Gastrocnemius medialis (tissue), 4 donors: ENCODE measurements around the gene MBNL2. TPM values are rescaled to one million over a fixed set of nuclear protein-coding genes. Genes with fewer than 3 reads are reported as not detected.

ENCODE experiments used
- ATAC-seq, 2 donors: fragments of 150-250 bp; one replicate each; pipeline ENCODE4 v1.9.1; 2016
- DNase-seq, 2 donors: peaks; one replicate each; pipeline ENCODE4 v3.0.0-alpha.2; 2019
- H3K27ac ChIP-seq, 4 donors: fragments of 200-600 bp; sonication (generic); 1 replicate in 1 of 4; 2 replicates in 3 of 4; pipeline ENCODE4 v1.5.1; 2016 to 2018; ENCODE audit warnings: mild to moderate bottlenecking in 2 of 4, moderate library complexity in 1 of 4
- H3K27me3 ChIP-seq, 3 donors: fragments of 200-600 bp; sonication (generic) in 2 of 3; 1 replicate in 1 of 3; 2 replicates in 2 of 3; pipeline versions ENCODE4 v1.5.1 to v1.6.0; 2016 to 2019; ENCODE audit warnings: mild to moderate bottlenecking in 1 of 3, moderate library complexity in 1 of 3
- H3K36me3 ChIP-seq, 2 donors: fragments of 200-600 bp; sonication (generic) in 1 of 2; one replicate each; pipeline ENCODE4 v1.5.1; 2017 to 2018
- H3K4me1 ChIP-seq, 2 donors: fragments of 200-600 bp; sonication (generic) in 1 of 2; one replicate each; pipeline ENCODE4 v1.5.1; 2016 to 2017; ENCODE audit warnings: mild to moderate bottlenecking in 2 of 2
- H3K4me3 ChIP-seq, 4 donors: fragments of 200-600 bp; sonication (generic) in 3 of 4; 1 replicate in 1 of 4; 2 replicates in 3 of 4; pipeline ENCODE4 v1.5.1; 2016 to 2019; ENCODE audit warnings: mild to moderate bottlenecking in 2 of 4
- H3K9me3 ChIP-seq, 3 donors: fragments of 200-600 bp; sonication (generic) in 2 of 3; 1 replicate in 1 of 3; 2 replicates in 2 of 3; pipeline ENCODE4 v1.5.1; 2016 to 2019
- POLR2A ChIP-seq, 2 donors: fragments of 450-650 bp; IDR thresholded peaks; one replicate each; pipeline ENCODE4 v1.6.1; 2017; ENCODE audit warnings: antibody characterized with exemption in 2 of 2, mild to moderate bottlenecking in 2 of 2, moderate library complexity in 2 of 2
- in situ Hi-C, 4 donors: fragments of 200-750 bp; cut with MboI; loops; one replicate each; pipeline versions ENCODE4 v1.15.0 to v1.8.0; 2017; ENCODE audit warnings: low sequenced_read_pairs in 4 of 4
- intact Hi-C: fragments of 100-400 bp; cut with DNase I; formaldehyde crosslinking; loops from one replicate; pipeline ENCODE4 v1.15.1; 2023; ENCODE audit warnings: low total_unique reads
- total RNA-seq, 4 donors: library from RNA; depleted of rRNA; stranded (reverse); fragments of >200 nt; gene quantifications; one replicate each; pipeline versions ENCODE4 v1.1.0 to v1.2.3, GENCODE V29; 2016
- TF ChIP-seq, protein P1 (sequence below), 5 experiments: fragments of 450-650 bp in 3 of 5; fragments of 200-600 bp in 2 of 5; sonication (generic) in 2 of 5; IDR thresholded peaks in 4 of 5; conservative IDR thresholded peaks in 1 of 5; 1 replicate in 4 of 5; 2 replicates in 1 of 5; pipeline ENCODE4 v1.5.1; 2016 to 2019; ENCODE audit warnings: antibody characterized with exemption in 5 of 5, mild to moderate bottlenecking in 3 of 5, moderate library complexity in 3 of 5

The MBNL2 gene
- total RNA-seq, 4 donors from 2014 or later = 47.9 to 92.0 (median 71.3) TPM

- peak overlapping the region; percentile 33 to 87 (median 40) for H3K27ac ChIP-seq
- DNase-seq (no peak), ATAC-seq (no peak)
- H3K27me3 ChIP-seq = no peaks in the 10 kb centered on the region
- H3K36me3 ChIP-seq = no peaks in the 10 kb centered on the region
- in situ Hi-C loops (no loop called here), intact Hi-C loops (loop anchor here (10.0 kb wide), 1 partner anchor 182 kb away; the partner anchor contains the start of gene RAP2A)
- H3K4me3 ChIP-seq = no peak overlapping the region
- H3K4me1 ChIP-seq = peaks cover 87 to 94% of the 10 kb centered on the region in 2 donors
- TF ChIP-seq, protein P1, sequence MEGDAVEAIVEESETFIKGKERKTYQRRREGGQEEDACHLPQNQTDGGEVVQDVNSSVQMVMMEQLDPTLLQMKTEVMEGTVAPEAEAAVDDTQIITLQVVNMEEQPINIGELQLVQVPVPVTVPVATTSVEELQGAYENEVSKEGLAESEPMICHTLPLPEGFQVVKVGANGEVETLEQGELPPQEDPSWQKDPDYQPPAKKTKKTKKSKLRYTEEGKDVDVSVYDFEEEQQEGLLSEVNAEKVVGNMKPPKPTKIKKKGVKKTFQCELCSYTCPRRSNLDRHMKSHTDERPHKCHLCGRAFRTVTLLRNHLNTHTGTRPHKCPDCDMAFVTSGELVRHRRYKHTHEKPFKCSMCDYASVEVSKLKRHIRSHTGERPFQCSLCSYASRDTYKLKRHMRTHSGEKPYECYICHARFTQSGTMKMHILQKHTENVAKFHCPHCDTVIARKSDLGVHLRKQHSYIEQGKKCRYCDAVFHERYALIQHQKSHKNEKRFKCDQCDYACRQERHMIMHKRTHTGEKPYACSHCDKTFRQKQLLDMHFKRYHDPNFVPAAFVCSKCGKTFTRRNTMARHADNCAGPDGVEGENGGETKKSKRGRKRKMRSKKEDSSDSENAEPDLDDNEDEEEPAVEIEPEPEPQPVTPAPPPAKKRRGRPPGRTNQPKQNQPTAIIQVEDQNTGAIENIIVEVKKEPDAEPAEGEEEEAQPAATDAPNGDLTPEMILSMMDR (IDR thresholded peaks at IDR 0.05 in 4 of 5, conservative IDR thresholded peaks at IDR 0.05 in 1 of 5) = no peak
- no peak for TF ChIP-seq POLR2A (IDR thresholded peaks at IDR 0.05)
- no peaks in the 10 kb centered on the region for H3K9me3 ChIP-seq
Measured at GRCh38 chr13:97252735-97253134, 30.6 kb downstream of the MBNL2 start.

DNA sequence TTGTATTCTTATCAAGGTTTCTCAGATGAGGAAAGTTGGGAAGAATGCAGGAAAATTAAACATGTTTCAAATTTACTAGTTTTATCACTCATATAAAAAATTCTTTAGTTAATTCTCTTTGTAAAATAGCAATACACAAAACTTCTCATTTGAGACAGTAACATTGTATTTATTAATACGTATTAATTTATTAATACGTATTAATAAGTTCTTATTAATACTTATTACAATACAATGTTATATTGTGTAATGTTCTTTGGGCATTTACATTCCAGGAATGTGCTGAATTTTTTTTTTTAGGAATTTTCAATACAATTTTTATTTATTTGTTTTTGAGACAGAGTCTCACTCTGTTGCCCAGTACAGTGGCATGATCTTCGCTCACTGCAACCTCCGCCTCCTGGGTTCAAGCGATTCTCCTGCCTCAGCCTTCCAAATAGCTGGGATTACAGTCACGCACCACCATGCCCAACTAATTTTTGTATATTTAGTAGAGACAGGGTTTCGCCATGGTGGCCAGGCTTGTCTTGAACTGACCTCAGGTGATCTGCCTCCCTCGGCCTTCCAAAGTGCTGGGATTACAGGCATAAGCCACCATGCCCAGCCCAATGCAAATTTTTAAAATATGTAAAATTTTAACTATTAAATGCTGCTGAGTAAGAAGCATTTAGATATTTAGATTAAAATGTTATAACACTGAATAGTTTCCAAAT lies 31.6 kb downstream of the MBNL2 start:
- peak overlapping the region; percentile 72 to 87 (median 76) for H3K27ac ChIP-seq
- DNase-seq (no peak), ATAC-seq (no peak)
- intact Hi-C loops (loop anchor here (10.0 kb wide), 1 partner anchor 181 kb away; the partner anchor contains the start of gene RAP2A), in situ Hi-C loops (no loop called here)
- H3K9me3 ChIP-seq = no peaks in the 10 kb centered on the region
- H3K4me1 ChIP-seq = peaks cover 87 to 94% of the 10 kb centered on the region in 2 donors
- no peak overlapping the region for H3K4me3 ChIP-seq
- H3K36me3 ChIP-seq = no peaks in the 10 kb centered on the region
- TF ChIP-seq POLR2A (IDR thresholded peaks at IDR 0.05) = no peak
- TF ChIP-seq, protein P1 (IDR thresholded peaks at IDR 0.05 in 4 of 5, conservative IDR thresholded peaks at IDR 0.05 in 1 of 5) = no peak
- no peaks in the 10 kb centered on the region for H3K27me3 ChIP-seq

GRCh38 chr13:97254816-97255215 lies 32.7 kb downstream of the MBNL2 start:
- no peaks in the 10 kb centered on the region for H3K36me3 ChIP-seq

DNA sequence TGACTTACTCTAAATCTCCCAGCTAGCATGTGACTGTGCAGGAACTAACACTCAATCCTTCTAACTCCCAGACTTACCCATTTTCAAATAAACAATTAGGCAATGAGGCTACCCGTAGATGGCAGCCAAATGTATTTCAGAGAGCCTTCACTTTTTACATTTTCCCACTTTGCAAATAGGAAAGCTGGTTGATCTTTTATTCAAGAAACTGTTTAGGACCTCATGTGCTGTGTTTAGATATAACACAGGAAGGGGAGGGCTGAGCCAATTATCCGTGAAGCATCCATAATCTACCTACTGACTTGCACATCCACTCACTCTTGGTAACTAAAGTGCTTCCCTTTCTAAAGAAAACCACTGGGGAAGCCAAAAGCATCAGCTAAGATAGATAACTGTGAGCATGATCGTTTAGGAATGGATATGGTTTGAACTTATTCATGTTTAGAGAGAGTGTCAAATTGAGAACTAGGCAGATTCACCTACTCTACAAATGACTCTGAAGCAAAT lies 33.4 kb downstream of the MBNL2 start:
- peak overlapping the region; percentile 72 to 87 (median 76) for H3K27ac ChIP-seq
- H3K9me3 ChIP-seq = no peaks in the 10 kb centered on the region
- peaks cover 87 to 93% of the 10 kb centered on the region in 2 donors for H3K4me1 ChIP-seq
- intact Hi-C loops (loop anchor here (10.0 kb wide), 1 partner anchor 179 kb away; the partner anchor contains the start of gene RAP2A), in situ Hi-C loops (no loop called here)
- no peak overlapping the region for H3K4me3 ChIP-seq
- H3K27me3 ChIP-seq = no peaks in the 10 kb centered on the region
- TF ChIP-seq POLR2A (IDR thresholded peaks at IDR 0.05) = no peak
- TF ChIP-seq, protein P1 (IDR thresholded peaks at IDR 0.05 in 4 of 5, conservative IDR thresholded peaks at IDR 0.05 in 1 of 5) = no peak
- H3K36me3 ChIP-seq = no peaks in the 10 kb centered on the region
- no peak for ATAC-seq
- DNase-seq = no peak

More at GRCh38 chr13:97254816-97255215, 32.7 kb downstream of the MBNL2 start:
- peaks cover 87 to 94% of the 10 kb centered on the region in 2 donors for H3K4me1 ChIP-seq
- ATAC-seq = no peak
- no peak for DNase-seq
- in situ Hi-C loops = no loop called here
- H3K27ac ChIP-seq = peak overlapping the region; percentile 72 to 87 (median 76)
- no peak for TF ChIP-seq POLR2A (IDR thresholded peaks at IDR 0.05)
- TF ChIP-seq, protein P1 (IDR thresholded peaks at IDR 0.05 in 4 of 5, conservative IDR thresholded peaks at IDR 0.05 in 1 of 5) = no peak
- no peaks in the 10 kb centered on the region for H3K9me3 ChIP-seq
- H3K27me3 ChIP-seq = no peaks in the 10 kb centered on the region
- intact Hi-C loops = loop anchor here (10.0 kb wide), 1 partner anchor 180 kb away; the partner anchor contains the start of gene RAP2A
- H3K4me3 ChIP-seq = no peak overlapping the region
